Trophoblast cell (in vitro differentiated cells and primary cell): ENCODE measurements around the gene NALCN.

Experiments
- DNase-seq, 2 donors: peaks; one replicate each; pipeline ENCODE4 v3.0.0-alpha.2; 2016
- H2AFZ ChIP-seq: 2 replicates; pipeline ENCODE4 v1.6.1; 2013; ENCODE audit warnings: low read length, moderate library complexity, mild to moderate bottlenecking; ENCODE audit not compliant: insufficient read depth, poor library complexity
- H2AK5ac ChIP-seq: 2 replicates; pipeline ENCODE4 v1.6.1; 2013; ENCODE audit warnings: mild to moderate bottlenecking, low read length
- H2BK120ac ChIP-seq: 2 replicates; pipeline ENCODE4 v1.6.1; 2013; ENCODE audit warnings: low read length, mild to moderate bottlenecking, moderate library complexity; ENCODE audit not compliant: insufficient read depth, poor library complexity
- H2BK12ac ChIP-seq: 2 replicates; pipeline ENCODE4 v1.6.1; 2013; ENCODE audit warnings: mild to moderate bottlenecking, low read length, moderate library complexity
- H2BK5ac ChIP-seq: 2 replicates; pipeline ENCODE4 v1.6.1; 2013; ENCODE audit warnings: low read length, low read depth, moderate library complexity, mild to moderate bottlenecking; ENCODE audit not compliant: poor library complexity
- H3K14ac ChIP-seq: 2 replicates; pipeline ENCODE4 v1.6.1; 2013; ENCODE audit warnings: mild to moderate bottlenecking, low read length
- H3K18ac ChIP-seq: 2 replicates; pipeline ENCODE4 v1.6.1; 2013; ENCODE audit warnings: mild to moderate bottlenecking, low read length
- H3K23ac ChIP-seq: 2 replicates; pipeline ENCODE4 v1.6.1; 2013; ENCODE audit warnings: low read length
- H3K27ac ChIP-seq: 2 replicates; pipeline ENCODE4 v1.5.1; 2013; ENCODE audit warnings: low read depth, mild to moderate bottlenecking, inconsistent platforms, low read length, moderate library complexity
- H3K27me3 ChIP-seq: 2 replicates; pipeline ENCODE4 v1.6.1; 2013; ENCODE audit warnings: inconsistent platforms, mild to moderate bottlenecking, low read length, moderate library complexity; ENCODE audit not compliant: insufficient read depth
- H3K36me3 ChIP-seq, 2 experiments: 1 replicate in 1 of 2; 2 replicates in 1 of 2; pipeline ENCODE4 v1.6.1; 2013; ENCODE audit warnings: low read length in 2 of 2, mild to moderate bottlenecking in 2 of 2, moderate library complexity in 1 of 2; ENCODE audit not compliant: insufficient read depth in 2 of 2, control insufficient read depth in 1 of 2
- H3K4ac ChIP-seq: 2 replicates; pipeline ENCODE4 v1.6.1; 2013; ENCODE audit warnings: low read depth, mild to moderate bottlenecking, low read length, moderate library complexity
- H3K4me1 ChIP-seq, 2 experiments: 1 replicate in 1 of 2; 2 replicates in 1 of 2; pipeline ENCODE4 v1.6.1; 2013; ENCODE audit warnings: low read length in 2 of 2, mild to moderate bottlenecking in 2 of 2, moderate library complexity in 1 of 2; ENCODE audit not compliant: insufficient read depth in 2 of 2, control insufficient read depth in 1 of 2
- H3K4me2 ChIP-seq: 2 replicates; pipeline ENCODE4 v1.6.1; 2013; ENCODE audit warnings: inconsistent platforms, mild to moderate bottlenecking, low read length, moderate library complexity
- H3K4me3 ChIP-seq: 2 replicates; pipeline ENCODE4 v1.5.1; 2013; ENCODE audit warnings: mild to moderate bottlenecking, low read depth, low read length, inconsistent platforms
- H3K79me1 ChIP-seq: one replicate; pipeline ENCODE4 v1.6.1; 2013; ENCODE audit warnings: low read length
- H3K79me2 ChIP-seq: 2 replicates; pipeline ENCODE4 v1.6.1; 2013; ENCODE audit warnings: low read length, mild to moderate bottlenecking; ENCODE audit not compliant: control insufficient read depth, insufficient read depth, poor library complexity
- H3K9ac ChIP-seq: 2 replicates; pipeline ENCODE4 v1.6.1; 2013; ENCODE audit warnings: mild to moderate bottlenecking, low read length
- H3K9me3 ChIP-seq: 2 replicates; pipeline ENCODE4 v1.6.1; 2013; ENCODE audit warnings: low read depth, mild to moderate bottlenecking, control low read depth, inconsistent platforms, low read length; ENCODE audit not compliant: insufficient read depth
- H4K12ac ChIP-seq: 2 replicates; pipeline ENCODE4 v1.6.1; 2013; ENCODE audit warnings: low read depth, mild to moderate bottlenecking, low read length, moderate library complexity
- H4K8ac ChIP-seq: 2 replicates; pipeline ENCODE4 v1.6.1; 2013; ENCODE audit warnings: low read depth, mild to moderate bottlenecking, low read length, moderate library complexity
- H4K91ac ChIP-seq: one replicate; pipeline ENCODE4 v1.6.1; 2013; ENCODE audit warnings: low read depth, mild to moderate bottlenecking, low read length, moderate library complexity
- WGBS: extraction: QIAGEN DNeasy Blood & Tissue Kit; methylation state at CpG from one replicate; pipeline ENCODE4 v1.1.7; 2013; ENCODE audit warnings: missing lambda C conversion rate; ENCODE audit not compliant: insufficient read length, insufficient coverage; ENCODE audit errors: extremely low coverage; 5-methylcytosine and 5-hydroxymethylcytosine counted together

NALCN gene

DNA sequence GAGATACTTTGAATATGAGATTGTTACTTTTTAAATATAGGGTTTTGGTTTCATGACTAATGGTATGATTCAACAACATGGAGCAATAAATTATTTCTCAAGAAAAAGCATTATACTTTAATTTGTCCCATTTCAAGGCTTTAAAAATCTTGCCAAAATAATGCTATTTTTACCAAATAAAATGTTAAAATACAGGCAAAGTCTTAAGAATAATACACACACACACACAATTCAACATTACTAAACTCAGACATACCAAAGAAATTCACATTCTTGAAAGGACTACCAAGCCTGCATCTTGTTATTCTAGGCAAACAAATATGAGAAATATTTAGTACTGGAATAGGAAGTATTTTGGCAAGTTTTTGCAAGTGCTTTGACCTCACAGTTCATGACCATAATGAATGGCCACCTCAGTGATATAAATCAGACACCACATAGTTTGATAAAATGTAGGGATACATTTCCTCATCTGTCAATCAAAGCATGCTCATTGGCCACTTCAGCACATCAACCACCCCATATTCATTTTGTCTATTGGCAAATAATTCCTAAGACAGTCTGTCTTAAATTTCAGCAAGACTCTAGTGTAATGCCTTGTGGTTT, 107.2 kb downstream of the NALCN start:
- Histone ChIP-seq H3K18ac (no peak overlapping the region), H3K4me1 (peaks cover 0 to 14% of the 10 kb centered on the region in 2 experiments), H2BK12ac (no peak overlapping the region), H2BK120ac (no peak overlapping the region), H3K79me2 (no peaks in the 10 kb centered on the region), H2BK5ac (no peak overlapping the region), H3K9me3 (no peaks in the 10 kb centered on the region), H3K4ac (no peak overlapping the region), H4K91ac (no peak overlapping the region), H3K4me3 (no peak overlapping the region), H4K8ac (no peak overlapping the region), H3K27me3 (no peaks in the 10 kb centered on the region), H3K36me3 (no peaks in the 10 kb centered on the region), H3K4me2 (no peak overlapping the region), H3K79me1 (peaks cover 7% of the 10 kb centered on the region), H2AK5ac (no peak overlapping the region), H3K23ac (no peak overlapping the region), H3K27ac (no peak overlapping the region), H4K12ac (no peak overlapping the region), H3K14ac (no peak overlapping the region), H3K9ac (no peak overlapping the region), H2AFZ (no peak overlapping the region)
- peak in 1 of 2 donors; percentile 59 for DNase-seq

DNA sequence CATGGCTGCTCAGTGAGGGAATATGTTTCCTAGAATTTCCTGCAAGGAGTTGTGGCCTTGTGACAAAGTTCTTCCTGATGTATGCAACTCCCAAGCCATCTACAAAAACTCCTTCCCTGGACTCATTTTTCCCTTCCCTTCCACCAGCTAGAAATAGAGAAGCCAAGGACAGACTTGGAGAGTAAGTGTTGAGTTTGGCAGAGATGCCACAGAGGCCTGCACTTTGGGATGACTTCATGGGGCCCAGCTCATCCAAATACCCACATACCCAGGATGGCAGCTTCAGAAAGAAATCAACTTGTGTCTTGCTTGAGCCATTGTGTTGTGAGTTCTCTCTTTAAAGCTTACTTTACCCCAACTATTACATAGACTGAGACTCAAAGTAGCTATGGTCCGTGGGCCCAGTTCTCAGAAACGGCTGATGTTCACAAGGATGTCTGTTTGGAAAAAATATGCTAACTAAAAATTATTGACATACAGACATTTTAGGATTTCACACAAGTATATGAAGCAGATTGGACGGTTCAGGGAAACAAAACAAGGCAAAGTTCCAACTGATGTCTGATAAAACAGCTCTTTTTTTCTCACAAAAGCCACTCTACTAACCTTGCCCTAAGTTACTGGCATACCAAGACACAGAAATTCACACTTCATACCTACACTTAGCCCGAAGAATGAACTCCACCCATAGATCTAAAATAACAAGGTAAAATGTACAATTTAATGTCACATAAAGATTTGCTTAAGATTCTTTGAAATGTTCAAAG, 107.9 kb downstream of the NALCN start:
- H3K4ac ChIP-seq, result no peak overlapping the region
- H2BK5ac ChIP-seq, result peak overlapping the region; percentile 21
- peak in 1 of 2 donors; percentile 11 for DNase-seq
- H3K79me1 ChIP-seq, result peaks cover 7% of the 10 kb centered on the region
- WGBS, result no CpG with 5 or more reads among the region's 4 CpGs
- no peaks in the 10 kb centered on the region for H3K36me3 ChIP-seq
- no peak overlapping the region for H4K8ac ChIP-seq
- no peak overlapping the region for H2BK12ac ChIP-seq
- H3K9me3 ChIP-seq, result no peaks in the 10 kb centered on the region
- H3K4me2 ChIP-seq, result no peak overlapping the region
- no peak overlapping the region for H3K23ac ChIP-seq
- no peak overlapping the region for H2AK5ac ChIP-seq
- H3K27me3 ChIP-seq, result no peaks in the 10 kb centered on the region
- H4K12ac ChIP-seq, result no peak overlapping the region
- no peak overlapping the region for H3K14ac ChIP-seq
- H3K4me1 ChIP-seq, result peaks cover 0 to 14% of the 10 kb centered on the region in 2 experiments
- H3K9ac ChIP-seq, result no peak overlapping the region
- no peak overlapping the region for H2AFZ ChIP-seq
- peak overlapping the region; percentile 43 for H3K27ac ChIP-seq
- H2BK120ac ChIP-seq, result peak overlapping the region; percentile 46
- no peak overlapping the region for H3K4me3 ChIP-seq
- H3K79me2 ChIP-seq, result no peaks in the 10 kb centered on the region
- peak overlapping the region; percentile 19 for H4K91ac ChIP-seq
- no peak overlapping the region for H3K18ac ChIP-seq

DNA sequence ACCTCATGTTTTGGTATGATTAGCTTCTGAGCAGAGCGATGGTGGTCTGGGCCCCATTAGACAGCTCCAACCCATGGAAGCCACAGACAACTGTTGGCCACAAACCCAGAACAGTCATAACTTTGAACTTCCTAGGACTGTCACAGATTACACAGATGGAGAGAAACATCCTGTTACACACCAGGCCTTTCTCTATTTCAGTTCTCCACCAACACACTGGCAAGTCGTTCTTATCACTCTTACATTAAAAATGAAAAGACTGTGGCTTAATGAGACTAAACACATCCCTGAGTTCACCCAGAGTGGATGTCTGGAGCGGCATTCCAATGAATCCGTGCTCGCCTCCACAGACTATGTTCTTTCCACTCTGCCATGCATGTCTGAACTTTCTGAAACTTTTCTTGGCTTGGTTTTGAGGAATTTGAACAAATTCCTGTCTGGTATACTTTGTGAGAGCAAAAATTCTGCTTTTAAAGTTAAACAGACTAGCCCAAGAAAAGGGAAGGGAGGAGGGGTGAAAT, 109.1 kb downstream of the NALCN start:
- Histone ChIP-seq H3K79me1 (peaks cover 7% of the 10 kb centered on the region), H2AK5ac (no peak overlapping the region), H4K12ac (no peak overlapping the region), H2BK12ac (no peak overlapping the region), H4K91ac (no peak overlapping the region), H3K27me3 (no peaks in the 10 kb centered on the region), H3K4ac (no peak overlapping the region), H3K36me3 (no peaks in the 10 kb centered on the region), H2AFZ (no peak overlapping the region), H4K8ac (no peak overlapping the region), H3K14ac (no peak overlapping the region), H3K18ac (no peak overlapping the region), H2BK120ac (no peak overlapping the region), H3K23ac (no peak overlapping the region), H3K9ac (no peak overlapping the region), H3K4me3 (no peak overlapping the region), H3K27ac (peak overlapping the region; percentile 59), H2BK5ac (no peak overlapping the region), H3K4me1 (peaks cover 0 to 14% of the 10 kb centered on the region in 2 experiments), H3K4me2 (no peak overlapping the region), H3K79me2 (no peaks in the 10 kb centered on the region), H3K9me3 (no peaks in the 10 kb centered on the region)
- WGBS, result no CpG with 5 or more reads among the region's 5 CpGs
- peak; percentile 24 to 46 for DNase-seq

DNA sequence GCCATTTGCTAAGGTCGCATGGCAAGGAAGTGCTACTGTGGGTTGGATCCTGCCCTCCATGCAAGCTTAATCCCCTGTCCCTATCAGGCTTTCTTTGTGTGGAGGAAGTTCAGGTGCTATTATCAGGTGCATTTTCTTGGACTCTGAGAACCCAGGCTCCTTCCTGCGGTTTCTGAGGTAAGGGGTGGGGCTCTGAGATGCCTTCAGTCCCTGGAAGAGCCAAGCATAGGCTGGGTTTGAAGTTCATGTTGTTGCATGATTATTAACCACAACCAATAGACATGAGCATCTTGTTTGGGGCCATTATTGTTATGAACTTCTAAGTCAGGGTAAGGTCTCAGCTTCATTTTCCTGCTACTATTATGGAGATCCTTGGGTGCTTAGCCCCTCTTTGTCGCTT, 109.5 kb downstream of the NALCN start:
- Histone ChIP-seq H3K9ac (no peak overlapping the region), H2AK5ac (no peak overlapping the region), H3K9me3 (no peaks in the 10 kb centered on the region), H4K12ac (no peak overlapping the region), H3K79me2 (no peaks in the 10 kb centered on the region), H3K79me1 (peaks cover 7% of the 10 kb centered on the region), H3K14ac (no peak overlapping the region), H3K4me1 (peaks cover 0 to 14% of the 10 kb centered on the region in 2 experiments), H3K4ac (no peak overlapping the region), H3K36me3 (no peaks in the 10 kb centered on the region), H3K27me3 (no peaks in the 10 kb centered on the region), H2AFZ (no peak overlapping the region), H3K4me3 (no peak overlapping the region), H3K23ac (no peak overlapping the region), H2BK120ac (peak overlapping the region; percentile 9), H4K91ac (peak overlapping the region; percentile 22), H3K4me2 (no peak overlapping the region), H3K27ac (peak overlapping the region; percentile 59), H4K8ac (no peak overlapping the region), H2BK5ac (no peak overlapping the region), H2BK12ac (no peak overlapping the region), H3K18ac (no peak overlapping the region)
- no CpG with 5 or more reads among the region's 3 CpGs for WGBS
- DNase-seq, result no peak
